ENCODE measurements around the gene PRG3. TPM values are rescaled to one million over a fixed set of nuclear protein-coding genes. Genes with fewer than 3 reads are reported as not detected.

The PRG3 gene
- total and polyA plus RNA-seq, 8 donors = not detected

- no peak for DNase-seq
- Histone ChIP-seq H3K4me3 (no peak overlapping the region), H3K27ac (no peak overlapping the region), H3K9me3 (no peaks in the 10 kb centered on the region), H3K36me3 (no peaks in the 10 kb centered on the region), H3K27me3 (no peaks in the 10 kb centered on the region), H3K4me1 (peaks cover 0 to 19% (median 9%) of the 10 kb centered on the region in 4 donors)
- intact Hi-C loops (cut with DNase I; ENCODE audit: low total_unique reads) = no loop called here
- WGBS, 5 donors = 70 to 84% (median 74%) methylated on average over 6 of the region's 6 CpGs
- TF ChIP-seq EP300 (IDR thresholded peaks at IDR 0.05) (no peak), POLR2AphosphoS5 (IDR thresholded peaks at IDR 0.05) (no peak), POLR2A (IDR thresholded peaks at IDR 0.05) (no peak), CTCF (IDR thresholded peaks at IDR 0.05) (no peak)
These were observed 26.3 kb downstream of the PRG3 start for GRCh38 chr11:57354699-57355098.

GRCh38 chr11:57353852-57354251, 27.1 kb downstream of the PRG3 start:
- TF ChIP-seq EP300 (IDR thresholded peaks at IDR 0.05) (no peak), POLR2AphosphoS5 (IDR thresholded peaks at IDR 0.05) (no peak), CTCF (IDR thresholded peaks at IDR 0.05) (no peak), POLR2A (IDR thresholded peaks at IDR 0.05) (no peak)
- no peaks in the 10 kb centered on the region for H3K36me3 ChIP-seq
- peaks cover 0 to 20% (median 11%) of the 10 kb centered on the region in 4 donors for H3K4me1 ChIP-seq
- 72 to 78% (median 77%) methylated on average over 4 of the region's 4 CpGs for WGBS, 5 donors
- H3K27me3 ChIP-seq = no peaks in the 10 kb centered on the region
- H3K9me3 ChIP-seq = no peaks in the 10 kb centered on the region
- DNase-seq = no peak
- no peak overlapping the region for H3K27ac ChIP-seq
- intact Hi-C loops (cut with DNase I; ENCODE audit: low total_unique reads) = no loop called here
- no peak overlapping the region for H3K4me3 ChIP-seq

GRCh38 chr11:57353446-57353845, 27.5 kb downstream of the PRG3 start:
- Histone ChIP-seq H3K27me3 (no peaks in the 10 kb centered on the region), H3K36me3 (no peaks in the 10 kb centered on the region), H3K9me3 (no peaks in the 10 kb centered on the region), H3K27ac (no peak overlapping the region), H3K4me1 (peaks cover 0 to 18% (median 11%) of the 10 kb centered on the region in 4 donors), H3K4me3 (no peak overlapping the region)
- DNase-seq = no peak
- intact Hi-C loops (cut with DNase I; ENCODE audit: low total_unique reads) = no loop called here
- no peak for TF ChIP-seq POLR2A (IDR thresholded peaks at IDR 0.05)
- TF ChIP-seq EP300 (IDR thresholded peaks at IDR 0.05) = no peak
- no peak for TF ChIP-seq CTCF (IDR thresholded peaks at IDR 0.05)
- no peak for TF ChIP-seq POLR2AphosphoS5 (IDR thresholded peaks at IDR 0.05)
- WGBS, 5 donors = 59 to 74% (median 61%) methylated on average over 4 of the region's 4 CpGs

GRCh38 chr11:57353036-57353435, 27.9 kb downstream of the PRG3 start:
- Histone ChIP-seq H3K9me3 (no peaks in the 10 kb centered on the region), H3K27me3 (no peaks in the 10 kb centered on the region), H3K4me3 (no peak overlapping the region), H3K36me3 (no peaks in the 10 kb centered on the region), H3K4me1 (peaks cover 0 to 16% (median 10%) of the 10 kb centered on the region in 4 donors), H3K27ac (no peak overlapping the region)
- no peak for DNase-seq
- intact Hi-C loops (cut with DNase I; ENCODE audit: low total_unique reads) = no loop called here
- no peak for TF ChIP-seq POLR2A (IDR thresholded peaks at IDR 0.05)
- no peak for TF ChIP-seq CTCF (IDR thresholded peaks at IDR 0.05)
- TF ChIP-seq EP300 (IDR thresholded peaks at IDR 0.05) = no peak
- TF ChIP-seq POLR2AphosphoS5 (IDR thresholded peaks at IDR 0.05) = no peak
- WGBS, 5 donors = 49 to 64% (median 60%) methylated on average over 5 of the region's 5 CpGs

Data from stomach (tissue), 9 donors.